Activated T-cell treated with anti-CD3 and anti-CD28 coated beads, Interleukin-2, amount 50 U/mL, for 4 hours (primary cell): Measurements from ENCODE around the gene IER3. TPM values are rescaled to one million over a fixed set of nuclear protein-coding genes. Genes with fewer than 3 reads are reported as not detected.

Experiments used
- ATAC-seq, 2 donors: fragments of 200-7000 bp; cut with Tn5 transposase; one replicate each; pipeline ENCODE4 v1.10.0; 2021
- DNase-seq: peaks from one replicate; pipeline ENCODE4 v3.0.0-alpha.2; 2020
- H3K27me3 Mint-ChIP-seq: one replicate; pipeline ENCODE4 v1.8.0; 2021; ENCODE audit warnings: low read depth, mixed read lengths
- H3K36me3 Mint-ChIP-seq: one replicate; pipeline ENCODE4 v1.8.0; 2022; ENCODE audit warnings: mixed read lengths; ENCODE audit not compliant: insufficient read depth
- H3K4me1 Mint-ChIP-seq: one replicate; pipeline ENCODE4 v1.8.0; 2021; ENCODE audit warnings: low read depth, mixed read lengths
- H3K4me3 Mint-ChIP-seq: one replicate; pipeline ENCODE4 v1.8.0; 2021; ENCODE audit warnings: mild to moderate bottlenecking, moderate library complexity, mixed read lengths
- H3K9me3 Mint-ChIP-seq: one replicate; pipeline ENCODE4 v1.8.0; 2021; ENCODE audit warnings: mixed read lengths
- total RNA-seq, 3 donors: library from RNA; stranded (reverse); gene quantifications; one replicate each; pipeline ENCODE4 v1.2.1, GENCODE V29; 2021

The IER3 gene, protein sequence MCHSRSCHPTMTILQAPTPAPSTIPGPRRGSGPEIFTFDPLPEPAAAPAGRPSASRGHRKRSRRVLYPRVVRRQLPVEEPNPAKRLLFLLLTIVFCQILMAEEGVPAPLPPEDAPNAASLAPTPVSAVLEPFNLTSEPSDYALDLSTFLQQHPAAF
- 100 to 1,000 TPM; 519 to 552 (median 531) TPM for total RNA-seq

DNA sequence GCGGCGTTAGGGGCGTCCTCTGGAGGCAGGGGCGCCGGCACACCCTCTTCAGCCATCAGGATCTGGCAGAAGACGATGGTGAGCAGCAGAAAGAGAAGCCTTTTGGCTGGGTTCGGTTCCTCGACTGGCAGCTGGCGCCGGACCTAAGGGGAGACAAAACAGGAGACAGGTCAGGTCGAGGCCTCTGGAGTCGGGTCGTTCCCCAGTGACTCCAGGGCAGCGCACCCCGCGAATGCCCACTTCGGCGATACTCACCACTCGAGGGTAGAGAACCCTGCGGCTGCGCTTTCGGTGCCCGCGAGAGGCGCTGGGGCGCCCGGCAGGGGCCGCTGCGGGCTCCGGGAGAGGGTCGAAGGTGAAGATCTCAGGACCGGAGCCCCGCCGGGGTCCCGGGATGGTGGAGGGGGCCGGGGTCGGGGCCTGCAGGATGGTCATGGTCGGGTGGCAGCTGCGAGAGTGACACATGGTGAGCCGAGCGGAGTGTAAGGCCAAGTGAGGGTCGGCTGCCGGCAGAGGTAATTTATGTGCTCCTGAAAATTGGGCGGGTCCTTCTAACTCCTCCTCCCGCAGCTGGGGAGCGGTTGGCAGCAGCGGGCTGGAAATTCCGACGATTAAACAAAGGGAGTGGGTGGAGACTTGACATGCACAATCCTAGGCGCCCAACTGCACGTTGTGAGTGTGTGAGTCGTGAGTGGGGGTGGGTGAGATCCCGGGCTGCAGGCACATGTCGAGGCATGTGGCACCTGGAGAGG lies at the start of gene IER3:
Gene IER3 (minus strand): TSS at position 494 of the 752 bp plus-strand sequence. CDS start 29 bp downstream, at position 465.
- Mint-ChIP-seq H3K4me1 (peaks cover 61% of the 10 kb centered on the region), H3K36me3 (peaks cover 25% of the 10 kb centered on the region), H3K27me3 (no peaks in the 10 kb centered on the region), H3K9me3 (no peaks in the 10 kb centered on the region), H3K4me3 (peak within 1 kb of the TSS; percentile 98)
- ATAC-seq (peak; percentile 65 to 67), DNase-seq (peak; percentile 86)

DNA sequence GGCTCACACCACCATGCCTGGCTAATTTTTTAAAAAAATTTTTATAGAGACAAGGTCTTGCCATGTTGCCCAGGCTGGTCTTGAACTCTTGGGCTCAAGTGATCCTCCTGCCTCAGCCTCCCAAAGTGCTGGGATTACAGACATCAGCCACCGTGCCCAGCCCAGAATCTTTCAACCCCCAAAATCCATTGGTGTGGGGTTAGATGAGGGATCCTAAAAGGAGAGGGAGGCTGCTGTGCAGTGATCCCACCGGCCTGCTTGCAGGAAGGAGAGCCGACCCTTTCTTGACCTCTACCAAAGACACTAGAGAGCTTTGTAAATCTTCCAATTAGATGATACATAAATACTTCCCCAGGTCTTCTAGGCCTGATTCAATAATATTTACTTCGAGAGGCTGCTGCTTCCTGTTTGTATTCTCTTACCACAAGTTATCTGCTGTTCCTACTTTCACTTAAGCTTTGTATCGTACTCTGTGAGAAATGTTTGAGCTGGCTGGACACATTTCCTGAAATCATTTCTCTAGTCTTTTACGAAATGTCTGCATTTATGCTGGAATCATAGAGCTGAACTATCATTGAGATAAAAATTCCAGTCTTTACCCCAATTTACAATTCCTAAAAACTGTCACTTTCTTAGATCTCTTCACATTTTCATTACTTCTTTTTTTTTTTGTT lies 49.3 kb upstream of the IER3 start:
- no peak for DNase-seq
- peaks cover 49% of the 10 kb centered on the region for H3K4me1 Mint-ChIP-seq
- ATAC-seq = peak; percentile 85 to 87
- no peaks in the 10 kb centered on the region for H3K9me3 Mint-ChIP-seq
- no peaks in the 10 kb centered on the region for H3K27me3 Mint-ChIP-seq
- H3K4me3 Mint-ChIP-seq = peak overlapping the region; percentile 60
- H3K36me3 Mint-ChIP-seq = peaks cover 2% of the 10 kb centered on the region

DNA sequence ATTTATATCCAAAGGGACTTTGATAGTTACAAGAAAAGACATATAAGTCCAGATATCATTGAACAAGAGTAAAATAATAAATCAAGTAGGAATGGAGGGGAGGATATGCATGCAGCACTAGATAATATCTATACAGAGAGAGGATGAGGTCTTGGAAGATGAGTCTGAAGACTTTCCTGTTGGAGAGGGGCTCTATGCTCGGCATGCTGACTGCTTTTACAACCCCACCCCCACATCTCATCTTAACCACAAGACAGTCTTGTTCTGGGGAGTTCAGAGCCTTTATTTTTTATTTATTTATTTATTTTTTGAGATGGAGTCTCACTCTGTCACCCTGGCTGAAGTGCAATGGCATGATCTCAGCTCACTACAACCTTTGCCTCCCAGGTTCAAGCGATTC lies 48.4 kb upstream of the IER3 start:
- no peaks in the 10 kb centered on the region for H3K9me3 Mint-ChIP-seq
- no peak overlapping the region for H3K4me3 Mint-ChIP-seq
- no peaks in the 10 kb centered on the region for H3K36me3 Mint-ChIP-seq
- no peak for DNase-seq
- H3K27me3 Mint-ChIP-seq = no peaks in the 10 kb centered on the region
- ATAC-seq = no peak
- peaks cover 56% of the 10 kb centered on the region for H3K4me1 Mint-ChIP-seq

DNA sequence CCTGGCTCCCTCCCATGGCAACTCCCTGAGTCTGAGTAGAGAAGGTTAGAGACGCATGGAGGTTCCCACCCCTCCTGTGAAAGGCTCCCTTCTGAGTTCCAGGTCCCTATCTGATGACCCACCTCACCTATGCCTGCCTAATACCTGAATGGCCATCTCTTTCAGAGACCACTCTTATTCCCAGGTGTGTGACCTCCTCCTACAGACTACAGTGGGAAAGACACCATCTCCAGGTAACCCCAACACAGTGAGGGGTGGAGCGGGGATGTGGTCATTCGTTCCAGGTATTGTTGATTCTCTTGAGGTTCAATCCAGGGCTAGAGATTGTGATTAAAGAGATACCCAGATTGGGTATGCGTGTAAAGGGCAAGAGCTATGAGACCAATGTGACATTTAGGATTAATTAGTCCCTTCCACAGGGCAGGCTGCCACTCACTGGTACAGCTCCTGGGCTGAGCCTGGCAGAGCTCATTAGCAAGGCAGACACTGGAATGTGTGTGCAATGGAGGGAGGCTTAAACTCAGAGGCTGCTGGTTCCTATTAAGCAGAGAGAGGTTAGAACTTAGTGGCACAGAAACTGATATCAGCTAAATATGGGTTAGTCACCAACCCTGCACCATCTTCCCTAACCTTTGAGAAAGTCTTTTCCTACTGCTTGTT lies 46.5 kb upstream of the IER3 start:
- Mint-ChIP-seq H3K9me3 (no peaks in the 10 kb centered on the region), H3K27me3 (no peaks in the 10 kb centered on the region), H3K4me3 (no peak overlapping the region), H3K36me3 (no peaks in the 10 kb centered on the region), H3K4me1 (peaks cover 61% of the 10 kb centered on the region)
- ATAC-seq (no peak), DNase-seq (no peak)

DNA sequence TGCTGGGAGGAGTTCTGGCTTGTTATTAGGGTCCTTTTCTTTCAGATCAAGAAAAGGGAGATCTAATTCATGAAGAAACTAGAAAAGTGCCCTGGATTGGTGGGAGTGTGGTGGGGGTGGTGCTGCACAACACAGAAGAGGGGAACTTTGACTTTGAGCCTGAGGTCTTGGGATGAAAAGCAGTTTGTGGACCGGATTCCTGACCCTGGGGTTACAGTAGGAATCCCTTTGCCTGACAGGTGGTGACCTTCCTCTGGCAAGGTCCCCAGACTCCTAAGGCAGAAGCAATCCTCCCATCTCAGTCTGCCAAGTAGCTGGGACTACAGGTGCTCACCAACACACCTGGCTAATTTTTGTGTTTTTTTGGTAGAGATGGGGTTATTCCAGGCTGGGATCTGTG lies 45.3 kb upstream of the IER3 start:
- Mint-ChIP-seq H3K36me3 (no peaks in the 10 kb centered on the region), H3K4me3 (no peak overlapping the region), H3K27me3 (no peaks in the 10 kb centered on the region), H3K9me3 (peaks cover 3% of the 10 kb centered on the region), H3K4me1 (peaks cover 58% of the 10 kb centered on the region)
- DNase-seq (no peak), ATAC-seq (no peak)

DNA sequence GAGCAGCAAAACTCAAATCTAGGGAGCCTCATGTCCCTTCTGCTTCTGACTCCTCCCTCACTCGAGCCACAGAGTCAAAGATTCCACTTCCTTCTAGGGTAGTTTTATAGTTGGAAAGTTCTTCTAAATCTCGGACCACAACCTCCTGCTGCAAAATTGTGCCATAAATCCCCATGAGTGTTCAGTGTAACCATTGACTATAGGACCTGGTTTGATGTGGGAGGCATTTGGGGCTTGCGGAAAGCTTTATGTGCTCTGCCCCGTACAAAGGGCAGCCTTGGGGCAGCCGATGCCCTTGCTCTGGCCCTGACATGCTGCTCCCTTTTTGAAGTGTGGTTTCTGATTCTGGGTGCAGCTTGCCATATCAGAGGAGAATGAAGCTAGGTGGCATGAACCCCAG lies 43.6 kb upstream of the IER3 start:
- no peak for DNase-seq
- H3K36me3 Mint-ChIP-seq = no peaks in the 10 kb centered on the region
- ATAC-seq = peak in 1 of 2 donors; percentile 65
- no peaks in the 10 kb centered on the region for H3K27me3 Mint-ChIP-seq
- peaks cover 45% of the 10 kb centered on the region for H3K4me1 Mint-ChIP-seq
- peaks cover 3% of the 10 kb centered on the region for H3K9me3 Mint-ChIP-seq
- no peak overlapping the region for H3K4me3 Mint-ChIP-seq

DNA sequence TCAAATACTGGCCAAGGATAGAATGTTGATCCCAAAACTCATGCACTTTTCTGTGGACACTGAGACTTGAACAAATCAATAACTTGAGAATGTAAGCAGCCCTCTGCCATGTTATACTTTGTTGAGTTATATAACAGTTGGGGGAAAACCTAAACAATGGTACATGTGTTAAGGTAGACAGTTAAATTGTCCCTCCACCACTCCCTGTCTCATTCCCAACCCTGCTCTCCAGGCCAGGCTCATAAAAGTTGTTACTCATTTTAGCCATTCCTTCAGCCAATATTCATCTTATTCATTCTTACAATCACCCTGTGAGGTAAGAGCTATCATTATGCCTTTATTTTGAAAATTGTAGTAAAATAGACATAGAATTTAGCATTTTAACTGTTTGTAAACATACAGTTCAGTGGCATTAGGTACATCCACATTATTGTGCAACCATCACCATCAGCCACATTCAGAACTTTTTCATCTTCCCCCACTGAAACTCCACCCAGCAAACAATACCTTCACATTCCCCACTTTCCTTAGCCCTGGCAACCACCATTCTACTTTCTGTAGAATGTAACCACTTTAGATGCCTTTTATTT lies 38.2 kb upstream of the IER3 start:
- H3K4me1 Mint-ChIP-seq = peaks cover 40% of the 10 kb centered on the region
- H3K36me3 Mint-ChIP-seq = no peaks in the 10 kb centered on the region
- ATAC-seq (no peak), DNase-seq (no peak)
- H3K27me3 Mint-ChIP-seq = no peaks in the 10 kb centered on the region
- H3K9me3 Mint-ChIP-seq = peaks cover 3% of the 10 kb centered on the region
- peak overlapping the region; percentile 60 for H3K4me3 Mint-ChIP-seq

DNA sequence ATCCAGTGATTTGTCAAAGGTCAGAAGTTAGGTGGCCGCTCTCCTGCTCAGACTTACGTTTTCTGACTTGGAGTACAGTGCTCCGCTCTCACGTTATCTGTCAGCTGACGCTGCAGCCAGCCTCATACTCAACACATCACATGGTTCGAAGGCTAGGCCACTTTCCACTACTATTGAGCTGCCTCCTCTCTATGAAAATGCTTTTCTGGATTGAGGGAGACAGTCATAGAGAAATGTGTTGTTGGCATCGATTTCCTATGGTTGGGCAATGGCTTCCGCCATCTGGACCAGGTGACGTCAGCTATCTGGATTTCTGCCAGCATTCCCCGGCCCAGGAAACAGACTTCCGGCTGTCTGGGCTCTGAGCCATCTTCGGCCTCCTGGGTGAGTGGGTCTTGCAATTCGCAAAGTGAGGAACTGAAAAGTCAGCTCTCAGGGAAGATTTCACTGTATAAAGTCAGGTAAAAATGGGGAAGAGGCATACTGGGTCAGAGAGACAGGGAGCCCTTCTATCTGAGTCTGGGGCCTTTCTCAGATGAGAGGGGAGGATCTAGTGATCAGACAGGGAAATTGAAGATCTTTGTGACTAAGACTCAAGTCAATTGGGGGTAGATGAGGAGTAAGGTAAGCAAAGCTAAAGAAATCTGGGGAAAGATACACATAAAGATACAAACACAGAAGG lies 37.5 kb upstream of the IER3 start:
- Mint-ChIP-seq H3K27me3 (no peaks in the 10 kb centered on the region), H3K4me1 (peaks cover 42% of the 10 kb centered on the region), H3K4me3 (peak overlapping the region; percentile 60), H3K9me3 (peaks cover 3% of the 10 kb centered on the region), H3K36me3 (no peaks in the 10 kb centered on the region)
- ATAC-seq (peak in 1 of 2 donors; percentile 49), DNase-seq (peak; percentile 19)

DNA sequence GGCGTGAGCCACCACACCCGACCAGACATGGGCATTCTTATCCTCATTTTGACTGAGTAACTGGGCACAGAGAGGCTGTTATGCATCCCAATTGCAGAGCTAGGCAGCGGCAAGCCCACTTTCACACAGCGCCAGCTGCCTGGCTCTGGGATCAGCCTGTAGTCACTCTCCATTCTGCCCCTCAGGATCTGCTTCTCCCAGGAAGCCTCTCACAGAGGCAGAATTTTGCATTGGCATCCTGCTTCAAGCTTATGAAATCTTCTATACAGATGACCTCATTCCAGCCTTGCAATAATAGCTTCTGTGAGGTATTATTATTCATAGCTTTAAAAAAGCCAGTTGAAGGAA lies 37.0 kb upstream of the IER3 start:
- no peak overlapping the region for H3K4me3 Mint-ChIP-seq
- peaks cover 37% of the 10 kb centered on the region for H3K4me1 Mint-ChIP-seq
- no peaks in the 10 kb centered on the region for H3K36me3 Mint-ChIP-seq
- H3K9me3 Mint-ChIP-seq = peaks cover 3% of the 10 kb centered on the region
- no peak for ATAC-seq
- DNase-seq = no peak
- no peaks in the 10 kb centered on the region for H3K27me3 Mint-ChIP-seq

DNA sequence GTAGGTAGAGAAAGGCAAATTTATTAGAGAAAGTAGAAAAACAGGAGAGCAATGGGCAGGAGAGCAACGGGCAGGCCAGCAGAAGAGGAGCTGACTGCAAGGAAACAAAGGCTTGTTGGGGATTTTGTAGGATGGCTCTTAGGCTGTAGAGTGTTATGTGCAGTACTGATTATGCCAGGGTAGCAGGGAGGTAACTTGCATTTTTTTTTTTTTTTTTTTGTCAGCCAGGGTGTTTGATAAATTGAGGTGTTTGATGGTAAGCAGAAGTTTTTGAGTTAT lies 36.2 kb upstream of the IER3 start:
- Mint-ChIP-seq H3K4me3 (no peak overlapping the region), H3K27me3 (no peaks in the 10 kb centered on the region)

DNA sequence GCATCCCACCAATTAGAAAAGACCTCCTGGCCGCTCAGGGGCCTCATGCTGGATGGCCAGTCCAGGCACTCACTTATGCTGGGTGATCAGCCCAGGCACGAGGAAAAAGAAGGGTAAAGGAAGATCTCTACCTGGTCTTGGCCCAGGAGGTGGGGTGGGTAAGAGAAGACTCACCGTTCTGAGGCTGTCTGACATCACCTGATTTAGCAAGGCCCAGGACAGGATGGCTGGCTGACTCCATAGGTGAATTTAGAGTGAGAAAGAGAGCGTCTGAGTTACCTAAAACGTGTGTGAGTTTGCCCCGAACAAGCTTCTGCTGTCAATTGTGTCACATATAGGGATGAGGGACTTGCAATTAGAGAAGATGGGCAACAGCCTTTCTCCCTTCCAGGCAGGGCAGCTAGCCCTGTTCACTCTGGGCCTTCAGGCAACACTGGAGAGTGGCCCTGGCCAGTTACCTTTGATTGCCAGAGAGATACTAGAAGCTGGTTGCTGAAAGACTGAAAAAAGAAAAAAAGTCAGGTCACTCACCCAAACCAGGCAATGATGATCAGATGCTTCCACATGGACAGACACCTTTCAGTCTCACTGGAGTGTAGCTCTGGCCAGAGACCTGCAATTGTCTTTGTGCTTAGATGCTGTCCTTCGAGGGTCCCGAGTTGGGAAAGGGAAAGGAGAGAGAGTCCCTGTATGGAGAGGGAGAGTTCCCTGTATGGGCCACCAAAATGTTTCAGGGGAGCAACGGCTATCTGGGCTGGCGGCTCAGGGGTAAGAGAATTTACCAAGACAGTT lies 35.7 kb upstream of the IER3 start:
- Mint-ChIP-seq H3K27me3 (no peaks in the 10 kb centered on the region), H3K4me3 (no peak overlapping the region), H3K4me1 (peaks cover 28% of the 10 kb centered on the region), H3K9me3 (no peaks in the 10 kb centered on the region), H3K36me3 (no peaks in the 10 kb centered on the region)
- DNase-seq = no peak
- no peak for ATAC-seq

More for the DNA sequence above, 36.2 kb upstream of the IER3 start:
- Mint-ChIP-seq H3K9me3 (peaks cover 3% of the 10 kb centered on the region), H3K4me1 (peaks cover 33% of the 10 kb centered on the region), H3K36me3 (no peaks in the 10 kb centered on the region)
- ATAC-seq (no peak), DNase-seq (no peak)

DNA sequence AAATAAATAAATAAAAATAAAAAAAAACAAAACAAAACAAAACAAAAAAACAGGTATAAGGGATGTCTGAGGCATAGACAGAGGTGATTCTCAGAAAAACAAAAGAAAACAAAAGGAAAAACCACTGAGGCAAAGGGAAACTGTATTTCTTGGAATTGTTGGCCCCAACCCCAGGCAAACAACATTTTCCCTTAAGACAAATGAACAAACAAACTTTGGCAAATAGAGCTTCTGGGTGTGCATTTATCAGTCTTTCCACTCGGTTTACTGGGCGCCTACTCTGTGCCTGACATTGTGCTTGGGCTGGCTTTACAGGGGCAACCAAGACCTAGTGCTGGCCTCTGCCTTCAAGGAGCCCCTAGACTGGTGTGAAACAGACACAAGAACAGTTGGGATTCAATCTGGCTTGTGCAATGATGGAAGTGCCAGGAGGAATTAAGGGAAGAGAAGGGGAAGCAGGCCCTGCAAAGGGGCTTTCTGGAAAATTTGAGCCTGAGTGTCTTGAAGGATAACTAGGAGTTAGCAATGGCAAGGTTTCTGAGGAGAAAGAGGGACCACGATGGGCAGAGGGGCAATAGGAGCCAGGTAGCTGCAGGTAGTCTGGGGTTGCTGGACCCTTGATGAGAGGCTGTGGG lies 33.8 kb upstream of the IER3 start:
- ATAC-seq (no peak), DNase-seq (no peak)
- H3K4me1 Mint-ChIP-seq = peaks cover 33% of the 10 kb centered on the region
- H3K4me3 Mint-ChIP-seq = no peak overlapping the region
- no peaks in the 10 kb centered on the region for H3K9me3 Mint-ChIP-seq
- no peaks in the 10 kb centered on the region for H3K27me3 Mint-ChIP-seq
- H3K36me3 Mint-ChIP-seq = no peaks in the 10 kb centered on the region

DNA sequence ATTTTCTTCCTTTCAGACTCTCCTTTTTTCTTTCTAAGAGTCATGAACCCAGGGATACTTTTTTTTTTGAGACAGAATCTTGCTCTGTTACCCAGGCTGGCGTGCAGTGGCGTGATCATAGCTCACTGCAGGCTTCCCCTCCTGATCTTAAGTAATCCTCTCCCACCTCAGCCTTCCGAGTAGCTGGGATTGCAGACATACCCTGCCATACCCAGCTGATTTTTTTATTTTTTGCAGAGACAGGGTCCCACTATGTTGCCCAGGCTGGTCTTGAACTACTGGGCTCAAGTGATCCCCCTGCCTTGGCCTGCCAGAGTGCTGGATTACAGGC lies 32.8 kb upstream of the IER3 start:
- Mint-ChIP-seq H3K36me3 (no peaks in the 10 kb centered on the region), H3K4me1 (peaks cover 36% of the 10 kb centered on the region), H3K4me3 (no peak overlapping the region), H3K27me3 (no peaks in the 10 kb centered on the region), H3K9me3 (no peaks in the 10 kb centered on the region)
- no peak for DNase-seq
- ATAC-seq = no peak
